Neuron (in vitro differentiated cells): ENCODE data around the gene ODR4.
"Not testable (repeated sequence)": the region's sequence is repeated elsewhere in the genome, so short reads cannot be mapped to it uniquely, and the experiment has no call there.

ENCODE experiments used
- H2AFZ ChIP-seq: one replicate; pipeline ENCODE4 v1.6.1; 2013; ENCODE audit warnings: low read depth, mild to moderate bottlenecking, inconsistent platforms, low read length, moderate library complexity
- H3K27me3 ChIP-seq: one replicate; pipeline ENCODE4 v1.6.1; 2013; ENCODE audit warnings: low read length; ENCODE audit not compliant: insufficient read depth
- H3K36me3 ChIP-seq: one replicate; pipeline ENCODE4 v1.6.1; 2013; ENCODE audit warnings: low read length; ENCODE audit not compliant: insufficient read depth
- H3K4me1 ChIP-seq: one replicate; pipeline ENCODE4 v1.6.1; 2013; ENCODE audit warnings: low read length; ENCODE audit not compliant: insufficient read depth
- H3K4me3 ChIP-seq: 2 replicates; pipeline ENCODE4 v1.5.1; 2013; ENCODE audit warnings: mild to moderate bottlenecking, low read length, moderate library complexity
- H3K9me3 ChIP-seq: one replicate; pipeline ENCODE4 v1.6.1; 2013; ENCODE audit warnings: low read length

The ODR4 gene

DNA sequence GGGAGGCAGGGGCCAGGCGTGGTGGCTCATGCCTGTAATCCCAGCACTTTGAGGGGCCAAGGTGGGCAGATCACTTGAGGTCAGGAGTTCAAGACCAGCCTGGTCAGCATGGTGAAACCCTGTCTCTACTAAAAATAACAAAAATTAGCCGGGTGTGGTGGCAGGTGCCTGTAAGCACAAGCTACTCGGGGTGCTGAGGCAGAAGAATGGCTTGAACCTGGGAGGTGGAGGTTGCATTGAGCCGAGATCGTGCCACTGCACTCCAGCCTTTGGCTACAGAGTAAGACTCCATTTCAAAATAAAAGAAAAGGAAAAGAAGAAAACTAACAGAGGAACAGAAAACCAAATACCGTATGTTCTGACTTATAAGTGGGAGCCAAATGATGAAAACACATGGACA, 17.1 kb downstream of the ODR4 start:
- not testable (repeated sequence) for H2AFZ ChIP-seq, H3K4me3 ChIP-seq, H3K4me1 ChIP-seq, H3K9me3 ChIP-seq, H3K27me3 ChIP-seq
- H3K36me3 ChIP-seq = peaks cover 80% of the 10 kb centered on the region

- H3K4me1 ChIP-seq, H3K27me3 ChIP-seq, H3K9me3 ChIP-seq, H3K4me3 ChIP-seq, H2AFZ ChIP-seq: not testable (repeated sequence)
- H3K36me3 ChIP-seq = peaks cover 58% of the 10 kb centered on the region
These were observed 25.8 kb downstream of the ODR4 start for GRCh38 chr1:186401446-186401845.

DNA sequence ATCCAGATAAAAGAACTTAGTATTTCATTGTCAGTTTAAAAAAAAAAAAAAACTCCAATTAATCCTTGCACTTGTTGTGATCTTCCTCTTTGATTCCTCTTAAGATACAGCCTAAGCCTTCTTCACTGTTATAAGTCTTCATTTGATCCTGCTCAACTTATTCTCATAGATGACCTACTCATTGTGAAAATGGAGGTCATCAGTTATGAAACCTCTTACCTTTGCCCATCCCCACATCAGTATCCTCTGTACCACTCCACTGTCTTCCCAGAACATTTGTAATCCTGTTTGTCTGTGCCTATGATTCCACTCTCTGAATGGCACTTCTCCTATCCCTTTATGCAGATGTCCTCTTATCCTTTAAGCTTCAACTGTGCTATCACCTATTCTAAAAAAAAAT, 28.0 kb downstream of the ODR4 start:
- Histone ChIP-seq H3K36me3 (peaks cover 62% of the 10 kb centered on the region), H2AFZ (no peak overlapping the region)

GRCh38 chr1:186404454-186405051, 28.9 kb downstream of the ODR4 start:
- Histone ChIP-seq H3K9me3 (no peaks in the 10 kb centered on the region), H3K4me3 (no peak overlapping the region), H3K27me3 (no peaks in the 10 kb centered on the region), H2AFZ (no peak overlapping the region), H3K36me3 (peaks cover 60% of the 10 kb centered on the region), H3K4me1 (no peaks in the 10 kb centered on the region)

More for the DNA sequence above, 28.0 kb downstream of the ODR4 start:
- Histone ChIP-seq H3K4me3 (no peak overlapping the region), H3K4me1 (no peaks in the 10 kb centered on the region), H3K9me3 (no peaks in the 10 kb centered on the region), H3K27me3 (no peaks in the 10 kb centered on the region)

DNA sequence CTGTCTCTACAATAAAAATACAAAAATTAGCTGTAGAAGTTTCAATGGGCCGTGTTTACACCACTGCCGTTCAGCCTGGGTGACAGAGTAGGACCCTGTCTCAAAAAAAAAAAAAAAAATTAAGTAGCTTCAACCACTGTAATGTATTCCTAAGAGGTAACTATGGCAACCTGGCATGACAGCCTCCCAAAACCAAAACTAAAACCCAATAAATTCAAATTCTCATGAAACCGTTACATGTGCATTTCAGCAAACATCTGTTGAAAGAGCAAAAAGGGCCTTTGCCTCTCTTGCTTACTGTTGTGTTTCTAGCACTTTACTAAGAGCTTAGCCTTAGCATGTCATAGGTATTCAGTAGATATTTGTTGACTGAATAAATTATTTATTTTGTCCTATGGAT, 33.5 kb downstream of the ODR4 start:
- no peaks in the 10 kb centered on the region for H3K9me3 ChIP-seq
- no peak overlapping the region for H2AFZ ChIP-seq
- H3K36me3 ChIP-seq = peaks cover 55% of the 10 kb centered on the region
- H3K27me3 ChIP-seq = no peaks in the 10 kb centered on the region
- H3K4me3 ChIP-seq = no peak overlapping the region
- no peaks in the 10 kb centered on the region for H3K4me1 ChIP-seq

DNA sequence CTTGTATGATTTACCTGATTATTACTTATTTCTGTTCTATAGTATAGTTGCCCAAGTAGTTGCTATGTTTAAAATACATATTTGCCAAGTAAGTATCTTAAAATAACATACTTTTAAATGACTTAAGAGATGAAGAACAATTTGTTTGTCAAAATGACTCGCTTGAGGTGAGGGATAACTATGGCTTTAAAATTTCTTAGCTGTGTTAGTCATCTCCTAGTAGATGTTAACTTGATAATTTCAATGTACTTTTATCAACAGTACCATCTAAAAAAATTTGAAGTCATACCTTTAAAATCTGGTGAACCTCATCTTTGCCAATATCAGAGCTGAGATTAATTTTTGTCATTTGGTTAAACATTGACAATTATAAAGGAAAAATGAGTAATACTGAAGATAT, 37.7 kb downstream of the ODR4 start:
- Histone ChIP-seq H2AFZ (no peak overlapping the region), H3K36me3 (peaks cover 26% of the 10 kb centered on the region), H3K27me3 (no peaks in the 10 kb centered on the region), H3K4me1 (no peaks in the 10 kb centered on the region), H3K4me3 (no peak overlapping the region), H3K9me3 (no peaks in the 10 kb centered on the region)

DNA sequence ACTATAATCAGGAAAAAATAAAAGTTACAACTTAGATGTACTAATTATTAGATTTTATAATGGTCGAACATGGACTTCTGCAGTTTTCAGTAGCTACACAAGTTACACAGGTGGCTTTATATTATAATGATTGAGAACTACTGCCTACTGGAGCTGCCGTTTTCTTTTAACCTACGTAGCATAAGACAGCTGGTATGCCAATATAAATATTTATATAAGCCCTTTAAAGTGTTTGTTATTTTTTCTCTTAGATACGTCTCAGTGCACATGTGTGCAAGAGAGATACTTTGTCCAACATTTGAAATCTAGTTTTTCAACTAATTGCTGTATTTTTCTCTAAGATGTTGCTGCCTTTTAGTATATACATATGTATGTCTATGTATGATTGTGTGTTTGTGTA, 42.9 kb downstream of the ODR4 start:
- H3K27me3 ChIP-seq = no peaks in the 10 kb centered on the region
- no peak overlapping the region for H3K4me3 ChIP-seq
- H2AFZ ChIP-seq = no peak overlapping the region
- H3K4me1 ChIP-seq = no peaks in the 10 kb centered on the region
- no peaks in the 10 kb centered on the region for H3K9me3 ChIP-seq
- peaks cover 26% of the 10 kb centered on the region for H3K36me3 ChIP-seq

DNA sequence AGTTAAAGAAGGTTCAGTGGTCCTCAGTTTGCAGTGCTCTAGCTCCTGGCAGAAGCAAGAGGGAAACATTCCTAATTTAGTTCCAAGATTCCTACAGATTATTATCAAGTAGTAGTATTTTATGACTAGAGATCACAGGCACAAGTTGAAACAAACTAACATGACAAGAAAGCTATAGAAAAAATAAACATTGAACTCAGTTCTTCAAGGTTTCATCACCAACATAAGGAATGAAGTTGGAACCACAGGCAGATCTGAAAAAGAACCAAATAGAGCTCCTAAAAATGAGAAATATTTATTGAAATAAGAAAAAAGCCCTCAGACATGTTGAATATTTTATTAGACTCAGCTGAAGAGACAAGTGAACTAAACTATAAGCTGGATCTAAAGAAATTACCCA, 44.7 kb downstream of the ODR4 start:
- Histone ChIP-seq H3K4me3 (no peak overlapping the region), H3K9me3 (no peaks in the 10 kb centered on the region), H2AFZ (no peak overlapping the region), H3K36me3 (peaks cover 26% of the 10 kb centered on the region), H3K27me3 (no peaks in the 10 kb centered on the region), H3K4me1 (no peaks in the 10 kb centered on the region)

- Histone ChIP-seq H3K27me3 (no peaks in the 10 kb centered on the region), H3K9me3 (no peaks in the 10 kb centered on the region), H3K4me1 (no peaks in the 10 kb centered on the region), H3K36me3 (peaks cover 21% of the 10 kb centered on the region), H3K4me3 (no peak overlapping the region), H2AFZ (no peak overlapping the region)
These were observed 45.3 kb downstream of the ODR4 start for GRCh38 chr1:186420923-186421322.

- Histone ChIP-seq H3K27me3 (no peaks in the 10 kb centered on the region), H2AFZ (no peak overlapping the region), H3K9me3 (no peaks in the 10 kb centered on the region), H3K4me1 (no peaks in the 10 kb centered on the region), H3K4me3 (no peak overlapping the region), H3K36me3 (peaks cover 21% of the 10 kb centered on the region)
These were observed 45.8 kb downstream of the ODR4 start for GRCh38 chr1:186421446-186421845.

- Histone ChIP-seq H3K4me1 (no peaks in the 10 kb centered on the region), H2AFZ (no peak overlapping the region), H3K4me3 (no peak overlapping the region), H3K9me3 (no peaks in the 10 kb centered on the region), H3K27me3 (no peaks in the 10 kb centered on the region), H3K36me3 (peaks cover 10% of the 10 kb centered on the region)
These were observed 48.9 kb downstream of the ODR4 start for GRCh38 chr1:186424539-186424938.

GRCh38 chr1:186426118-186426517, 50.5 kb downstream of the ODR4 start:
- no peak overlapping the region for H2AFZ ChIP-seq
- no peak overlapping the region for H3K4me3 ChIP-seq
- no peaks in the 10 kb centered on the region for H3K36me3 ChIP-seq
- no peaks in the 10 kb centered on the region for H3K9me3 ChIP-seq
- no peaks in the 10 kb centered on the region for H3K4me1 ChIP-seq
- H3K27me3 ChIP-seq = no peaks in the 10 kb centered on the region

GRCh38 chr1:186429017-186429416, 53.4 kb downstream of the ODR4 start:
- H3K27me3 ChIP-seq = no peaks in the 10 kb centered on the region
- no peak overlapping the region for H2AFZ ChIP-seq
- no peaks in the 10 kb centered on the region for H3K36me3 ChIP-seq
- no peaks in the 10 kb centered on the region for H3K9me3 ChIP-seq
- H3K4me1 ChIP-seq = no peaks in the 10 kb centered on the region
- H3K4me3 ChIP-seq = no peak overlapping the region

DNA sequence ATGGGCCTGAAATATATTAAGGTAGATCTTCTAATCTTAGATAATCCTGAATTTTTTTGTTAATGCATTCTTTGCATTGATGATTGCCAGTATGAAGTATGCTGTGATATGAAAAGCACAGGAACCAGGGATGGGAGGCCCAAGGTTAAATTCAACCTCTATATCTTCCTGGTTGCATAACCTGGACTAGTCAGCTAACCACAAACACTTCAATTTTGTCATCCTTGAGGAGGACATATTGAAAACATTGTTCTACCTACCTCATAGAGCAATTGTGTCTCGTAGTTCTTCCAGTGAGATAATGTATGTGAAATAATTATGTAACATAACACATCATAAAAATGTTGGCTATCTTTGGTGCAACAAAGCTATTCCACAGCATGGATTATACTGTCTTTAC, 59.7 kb downstream of the ODR4 start:
- Histone ChIP-seq H3K27me3 (no peaks in the 10 kb centered on the region), H2AFZ (no peak overlapping the region), H3K4me1 (no peaks in the 10 kb centered on the region), H3K9me3 (no peaks in the 10 kb centered on the region), H3K4me3 (no peak overlapping the region), H3K36me3 (no peaks in the 10 kb centered on the region)
